Panc1 (cell line): Measurements from ENCODE around the gene AATK. TPM values are rescaled to one million over a fixed set of nuclear protein-coding genes. Genes with fewer than 3 reads are reported as not detected.

Experiments
- ATAC-seq: fragments of 200-7000 bp; cut with Tn5 transposase; 2 replicates; pipeline ENCODE4 v1.9.1; 2020; ENCODE audit warnings: mild to moderate bottlenecking, moderate library complexity
- BruUV-seq: library from RNA; stranded (reverse); fragments of 400-500 nt; replicated peaks from 2 replicates; lab custom pipeline; 2021; lab: Mats Ljungman, UMichigan
- CTCF ChIA-PET: fragments of 300-600 bp; sonication (Branson Sonifier 250); formaldehyde crosslinking; loops from one replicate; lab custom pipeline; 2022; ENCODE audit warnings: antibody characterized with exemption; lab: Charles Lee
- POLR2A ChIA-PET: fragments of 300-600 bp; sonication (Branson Sonifier 250); formaldehyde crosslinking; loops from one replicate; lab custom pipeline; 2022; ENCODE audit warnings: antibody characterized with exemption; lab: Charles Lee
- DNase-seq: peaks from one replicate; pipeline ENCODE4 v3.0.0-alpha.2; 2010; ENCODE audit warnings: low read depth, low spot score
- H3K27ac ChIP-seq: 2 replicates; pipeline ENCODE4 v1.5.1; 2011; ENCODE audit warnings: mild to moderate bottlenecking, low read length, inconsistent platforms
- H3K27me3 ChIP-seq: fragments of 200-500 bp; sonication (Bioruptor generic); 2 replicates; pipeline ENCODE4 v1.6.0; 2014; ENCODE audit warnings: low read length, inconsistent platforms; ENCODE audit not compliant: control insufficient read depth, insufficient read depth
- H3K36me3 ChIP-seq: fragments of 200-500 bp; sonication (Bioruptor generic); 2 replicates; pipeline ENCODE4 v1.5.1; 2014; ENCODE audit warnings: inconsistent platforms, mild to moderate bottlenecking, low read length, moderate library complexity; ENCODE audit not compliant: control insufficient read depth, insufficient read depth
- H3K4me1 ChIP-seq: 2 replicates; pipeline ENCODE4 v1.5.1; 2011; ENCODE audit warnings: inconsistent platforms, mild to moderate bottlenecking, low read length, moderate library complexity; ENCODE audit not compliant: control insufficient read depth, insufficient read depth
- H3K4me3 ChIP-seq, 2 experiments: 2 replicates each; pipeline ENCODE4 v1.5.1; 2011 to 2012; ENCODE audit warnings: low read depth in 2 of 2, low read length in 2 of 2, mild to moderate bottlenecking in 2 of 2, inconsistent platforms in 1 of 2, moderate library complexity in 1 of 2
- H3K9me3 ChIP-seq: fragments of 200-500 bp; sonication (Bioruptor generic); 2 replicates; pipeline ENCODE4 v1.5.1; 2014; ENCODE audit warnings: low read depth, mild to moderate bottlenecking, inconsistent platforms, low read length, moderate library complexity; ENCODE audit not compliant: control insufficient read depth, insufficient read depth
- CTCF ChIP-seq: fragments of 450-650 bp; IDR thresholded peaks from 2 replicates; pipeline ENCODE4 v1.5.1; 2017; ENCODE audit warnings: mild to moderate bottlenecking
- POLR2AphosphoS5 ChIP-seq: IDR thresholded peaks from 2 replicates; pipeline ENCODE4 v1.6.1; 2012; ENCODE audit warnings: mild to moderate bottlenecking, low read depth, low read length, moderate library complexity
- REST ChIP-seq, 2 experiments: IDR thresholded peaks; 2 replicates each; pipeline ENCODE4 v1.6.1; 2011 to 2012; ENCODE audit warnings: low read depth in 2 of 2, control low read depth in 1 of 2, low read length in 1 of 2, mild to moderate bottlenecking in 1 of 2, moderate library complexity in 1 of 2; ENCODE audit not compliant: insufficient read depth in 1 of 2
- SIN3A ChIP-seq: IDR thresholded peaks from 2 replicates; pipeline ENCODE4 v1.6.1; 2012; ENCODE audit warnings: low read depth, mild to moderate bottlenecking, low read length, moderate library complexity, borderline replicate concordance; ENCODE audit not compliant: insufficient read depth
- TCF7L2 ChIP-seq: IDR thresholded peaks from 2 replicates; pipeline ENCODE4 v1.6.1; 2011; ENCODE audit warnings: mild to moderate bottlenecking, low read depth, low read length, inconsistent platforms
- in situ Hi-C: cut with HindIII; loops from 2 replicates; pipeline ENCODE4 v1.10.0; 2016; ENCODE audit warnings: low sequenced_read_pairs, low pct_unique_long_range_greater_than_20kb
- intact Hi-C: fragments of 100-400 bp; cut with micrococcal nuclease; formaldehyde crosslinking; loops from one replicate; pipeline ENCODE4 v1.10.0; 2022; ENCODE audit not compliant: unreplicated experiment
- total RNA-seq: library from RNA; stranded (reverse); gene quantifications from one replicate; pipeline ENCODE4 v1.2.1, GENCODE V29; 2021; ENCODE audit not compliant: unreplicated experiment

The AATK gene
- total RNA-seq, 1 experiment from 2014 or later, result 3.7 TPM

DNA sequence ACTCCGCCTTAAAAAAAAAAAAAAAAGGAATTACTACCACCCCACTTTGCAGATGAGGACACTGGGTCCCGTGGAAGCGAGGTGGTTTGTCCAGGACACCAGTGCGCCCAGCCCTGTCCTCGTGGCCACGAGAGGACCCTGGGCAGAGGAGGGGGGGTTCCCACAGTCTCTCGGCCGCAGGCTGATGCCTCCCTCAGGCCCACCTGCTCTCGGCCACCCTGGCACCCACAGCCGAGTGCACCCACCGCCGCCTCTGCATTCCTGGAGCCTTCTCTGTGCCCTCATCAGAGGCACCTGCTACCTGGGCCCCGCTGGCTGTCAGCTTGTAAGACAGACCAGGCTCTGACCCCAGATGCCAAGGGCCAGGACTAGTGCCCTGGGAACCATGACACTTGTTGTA lies 28.8 kb downstream of the AATK start:
- DNase-seq, result no peak
- ATAC-seq, result no peak
- TF ChIP-seq POLR2AphosphoS5 (no peak), TCF7L2 (no peak), REST (IDR thresholded peaks at IDR 0.05; ENCODE audit: insufficient read depth in 1 of 2, low read depth in 2 of 2, low read length in 1 of 2) (no peak), CTCF (no peak), SIN3A (no peak)
- Histone ChIP-seq H3K4me1 (no peaks in the 10 kb centered on the region), H3K36me3 (no peaks in the 10 kb centered on the region), H3K27ac (no peak overlapping the region), H3K27me3 (no peaks in the 10 kb centered on the region), H3K9me3 (no peaks in the 10 kb centered on the region), H3K4me3 (no peak overlapping the region)
- POLR2A ChIA-PET, result no interaction called here
- intact Hi-C loops (no loop called here), in situ Hi-C loops (no loop called here)
- BruUV-seq, result no TSS peak
- CTCF ChIA-PET, result no interaction called here

GRCh38 chr17:81136366-81136765 lies 29.7 kb downstream of the AATK start:
- BruUV-seq, result no TSS peak
- in situ Hi-C loops (no loop called here), intact Hi-C loops (no loop called here)
- no peak for DNase-seq
- no peak overlapping the region for H3K4me3 ChIP-seq
- TF ChIP-seq TCF7L2, result no peak
- TF ChIP-seq SIN3A, result no peak
- no peak for TF ChIP-seq CTCF
- TF ChIP-seq POLR2AphosphoS5, result no peak
- TF ChIP-seq REST (IDR thresholded peaks at IDR 0.05; ENCODE audit: insufficient read depth in 1 of 2, low read depth in 2 of 2, low read length in 1 of 2), result no peak
- no peaks in the 10 kb centered on the region for H3K36me3 ChIP-seq
- no peak for ATAC-seq
- ChIA-PET POLR2A (no interaction called here), CTCF (no interaction called here)
- no peak overlapping the region for H3K27ac ChIP-seq
- no peaks in the 10 kb centered on the region for H3K27me3 ChIP-seq
- H3K9me3 ChIP-seq, result no peaks in the 10 kb centered on the region
- H3K4me1 ChIP-seq, result no peaks in the 10 kb centered on the region
